ENCODE results near the gene SON. TPM values are rescaled to one million over a fixed set of nuclear protein-coding genes. Genes with fewer than 3 reads are reported as not detected.

The SON gene
- total RNA-seq, 4 donors from 2014 or later: 124 to 265 (median 234) TPM

- peaks cover 0 to 6% (median 0%) of the 10 kb centered on the region in 3 donors for H3K36me3 ChIP-seq
- DNase-seq: no peak
- TF ChIP-seq POLR2A (IDR thresholded peaks at IDR 0.05): no peak
- TF ChIP-seq, protein P1, sequence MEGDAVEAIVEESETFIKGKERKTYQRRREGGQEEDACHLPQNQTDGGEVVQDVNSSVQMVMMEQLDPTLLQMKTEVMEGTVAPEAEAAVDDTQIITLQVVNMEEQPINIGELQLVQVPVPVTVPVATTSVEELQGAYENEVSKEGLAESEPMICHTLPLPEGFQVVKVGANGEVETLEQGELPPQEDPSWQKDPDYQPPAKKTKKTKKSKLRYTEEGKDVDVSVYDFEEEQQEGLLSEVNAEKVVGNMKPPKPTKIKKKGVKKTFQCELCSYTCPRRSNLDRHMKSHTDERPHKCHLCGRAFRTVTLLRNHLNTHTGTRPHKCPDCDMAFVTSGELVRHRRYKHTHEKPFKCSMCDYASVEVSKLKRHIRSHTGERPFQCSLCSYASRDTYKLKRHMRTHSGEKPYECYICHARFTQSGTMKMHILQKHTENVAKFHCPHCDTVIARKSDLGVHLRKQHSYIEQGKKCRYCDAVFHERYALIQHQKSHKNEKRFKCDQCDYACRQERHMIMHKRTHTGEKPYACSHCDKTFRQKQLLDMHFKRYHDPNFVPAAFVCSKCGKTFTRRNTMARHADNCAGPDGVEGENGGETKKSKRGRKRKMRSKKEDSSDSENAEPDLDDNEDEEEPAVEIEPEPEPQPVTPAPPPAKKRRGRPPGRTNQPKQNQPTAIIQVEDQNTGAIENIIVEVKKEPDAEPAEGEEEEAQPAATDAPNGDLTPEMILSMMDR (IDR thresholded peaks at IDR 0.05): no peak
- no peak overlapping the region for H3K4me3 ChIP-seq
- peaks cover 0 to 20% (median 0%) of the 10 kb centered on the region in 3 donors for H3K4me1 ChIP-seq
- no peak overlapping the region for H3K27ac ChIP-seq
- no peaks in the 10 kb centered on the region for H3K9me3 ChIP-seq
- intact Hi-C loops (cut with DNase I): no loop called here
- H3K27me3 ChIP-seq: no peaks in the 10 kb centered on the region
- 67 to 77% methylated on average over 6 of the region's 6 CpGs for WGBS, 2 donors
Observed at GRCh38 chr21:33586927-33587326, 44.1 kb downstream of the SON start.

DNA sequence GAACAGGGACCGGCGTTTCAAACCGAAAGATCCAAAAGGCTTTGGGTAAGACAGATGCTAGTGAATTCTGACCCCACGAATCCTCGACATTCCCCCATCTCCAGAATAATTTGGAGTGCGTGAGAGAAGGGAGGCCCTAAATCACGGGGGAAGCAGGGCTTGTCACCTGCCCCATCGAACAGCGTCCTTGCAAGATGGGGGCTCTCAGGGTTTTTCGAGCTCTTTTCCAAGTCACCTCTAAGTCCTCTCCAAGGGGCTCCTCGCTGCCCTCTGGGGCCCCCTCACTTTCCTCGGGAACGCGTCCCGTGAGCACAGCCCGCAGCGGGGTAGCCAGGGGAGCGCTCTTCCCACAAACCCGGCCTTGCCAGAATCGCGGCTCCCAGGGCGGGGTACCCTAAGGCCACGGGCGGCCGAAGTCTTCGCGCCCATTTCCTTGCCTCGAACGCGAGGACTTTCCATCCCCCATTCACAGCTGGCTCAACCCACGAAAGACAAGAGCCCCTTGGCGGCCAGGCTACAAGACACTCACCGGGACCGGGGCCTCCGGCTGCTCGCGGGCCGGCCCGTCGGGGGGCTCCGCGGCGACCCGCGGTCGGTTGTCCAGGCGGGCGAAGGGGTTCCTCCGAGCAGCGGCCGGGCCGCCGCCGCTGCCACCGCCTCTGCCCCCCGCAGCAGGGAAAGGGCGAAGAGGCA is 45.1 kb downstream of the SON start:
- Histone ChIP-seq H3K27me3 (no peaks in the 10 kb centered on the region), H3K9me3 (no peaks in the 10 kb centered on the region), H3K36me3 (peaks cover 0 to 6% (median 0%) of the 10 kb centered on the region in 3 donors), H3K4me3 (peak overlapping the region; percentile 67 to 88 (median 84)), H3K4me1 (peaks cover 0 to 20% (median 0%) of the 10 kb centered on the region in 3 donors), H3K27ac (peak overlapping the region; percentile 90 to 95 (median 92))
- TF ChIP-seq, protein P1 (IDR thresholded peaks at IDR 0.05): no peak
- TF ChIP-seq POLR2A (IDR thresholded peaks at IDR 0.05): no peak
- WGBS, 2 donors: 0 to 3% methylated on average over 14 to 17 of the region's 57 CpGs
- intact Hi-C loops (cut with DNase I): no loop called here
- no peak for DNase-seq

- peak; percentile 17 for DNase-seq
- intact Hi-C loops (cut with DNase I): no loop called here
- Histone ChIP-seq H3K36me3 (peaks cover 0 to 13% (median 0%) of the 10 kb centered on the region in 3 donors), H3K27me3 (no peaks in the 10 kb centered on the region), H3K9me3 (no peaks in the 10 kb centered on the region), H3K4me1 (peaks cover 0 to 20% (median 0%) of the 10 kb centered on the region in 3 donors), H3K4me3 (peak within 1 kb of the TSS; percentile 67 to 88 (median 84)), H3K27ac (peak within 1 kb of the TSS; percentile 90 to 95 (median 92))
- 0% methylated on average over 1 to 11 of the region's 78 CpGs for WGBS, 2 donors
- peak in 3 of 4 donors; percentile 13 to 74 (median 62) for TF ChIP-seq POLR2A (IDR thresholded peaks at IDR 0.05)
- TF ChIP-seq, protein P1 (IDR thresholded peaks at IDR 0.05): peak in 2 of 6 experiments; percentile 17 to 41
Observed at GRCh38 chr21:33588485-33589335, 45.9 kb downstream of the SON start, which contains the start of gene DONSON. DONSON (minus strand) TSS chr21:33588684; CDS start chr21:33588641, 43 bp downstream.

GRCh38 chr21:33598051-33598450 is 55.2 kb downstream of the SON start:
- no peaks in the 10 kb centered on the region for H3K9me3 ChIP-seq
- TF ChIP-seq POLR2A (IDR thresholded peaks at IDR 0.05): no peak
- TF ChIP-seq, protein P1 (IDR thresholded peaks at IDR 0.05): no peak
- no peak overlapping the region for H3K4me3 ChIP-seq
- intact Hi-C loops (cut with DNase I): no loop called here
- no peak for DNase-seq
- no peaks in the 10 kb centered on the region for H3K27me3 ChIP-seq
- 81 to 82% methylated on average over 1 of the region's 1 CpG for WGBS, 2 donors
- H3K4me1 ChIP-seq: no peaks in the 10 kb centered on the region
- H3K27ac ChIP-seq: no peak overlapping the region
- H3K36me3 ChIP-seq: peaks cover 6 to 96% (median 25%) of the 10 kb centered on the region in 3 donors

GRCh38 chr21:33608559-33608958 is 65.7 kb downstream of the SON start:
- peaks cover 0 to 90% (median 7%) of the 10 kb centered on the region in 3 donors for H3K36me3 ChIP-seq
- no peaks in the 10 kb centered on the region for H3K27me3 ChIP-seq
- WGBS, 2 donors: 15 to 53% methylated on average over 1 of the region's 1 CpG
- no peak overlapping the region for H3K4me3 ChIP-seq
- intact Hi-C loops (cut with DNase I): no loop called here
- no peaks in the 10 kb centered on the region for H3K9me3 ChIP-seq
- TF ChIP-seq, protein P1 (IDR thresholded peaks at IDR 0.05): no peak
- no peak for TF ChIP-seq POLR2A (IDR thresholded peaks at IDR 0.05)
- no peak for DNase-seq
- no peaks in the 10 kb centered on the region for H3K4me1 ChIP-seq
- no peak overlapping the region for H3K27ac ChIP-seq
